Activated CD8-positive, alpha-beta memory T cell treated with anti-CD3 and anti-CD28 coated beads for 1 hour (primary cell): Measurements from ENCODE around the gene UBE2L6.

Experiments
- DNase-seq, 2 donors: peaks; one replicate each; pipeline ENCODE4 v3.0.0-alpha.2; 2020; ENCODE audit warnings: low read depth in 1 of 2; ENCODE audit errors: extremely low read depth in 1 of 2

The UBE2L6 gene

DNA sequence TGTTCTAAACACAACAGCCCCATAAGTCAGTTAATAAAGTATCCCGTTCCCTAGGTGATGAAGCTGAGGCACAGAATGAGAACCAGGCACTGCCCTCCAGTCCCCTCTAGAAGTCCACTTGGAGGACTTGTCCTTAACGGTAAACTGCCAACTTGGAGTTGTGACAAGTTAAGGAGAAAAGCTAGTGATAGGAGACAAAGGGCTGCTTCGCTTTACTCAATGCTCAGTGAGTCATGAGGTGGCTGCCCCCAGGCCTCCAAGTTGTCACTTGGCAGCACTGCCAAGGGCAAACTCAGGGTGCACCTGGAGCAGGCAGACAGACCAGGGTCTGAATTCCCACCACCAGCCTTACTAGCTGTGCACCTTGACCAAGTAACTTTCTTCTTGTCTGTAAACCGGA, 65.5 kb downstream of the UBE2L6 start:
- no peak for DNase-seq
